A549 (cell line): ENCODE data around the gene KCNQ2. TPM values are rescaled to one million over a fixed set of nuclear protein-coding genes. Genes with fewer than 3 reads are reported as not detected.

Experiments used
- ATAC-seq, 2 experiments: fragments of 200-7000 bp in 1 of 2; fragments of >200 bp in 1 of 2; cut with Nextera tagmentation in 1 of 2; cut with Tn5 transposase in 1 of 2; 3 replicates each; pipeline versions ENCODE4 v1.8.0 to v1.9.1; 2018 to 2020; ENCODE audit warnings: mild to moderate bottlenecking in 1 of 2, moderate library complexity in 1 of 2
- CTCF ChIA-PET: fragments of 300-600 bp; sonication (Branson Sonifier 250); formaldehyde crosslinking; extraction: SDS; loops from one replicate; lab custom pipeline; 2021; ENCODE audit warnings: antibody characterized with exemption, inconsistent platforms; lab: Yijun Ruan, JAX
- POLR2A ChIA-PET: fragments of 350-600 bp; formaldehyde crosslinking; extraction: SDS; loops from one replicate; lab custom pipeline; 2021; ENCODE audit warnings: antibody characterized with exemption, inconsistent platforms; lab: Yijun Ruan, JAX
- DNase-seq, 2 experiments: peaks; one replicate each; pipeline versions ENCODE4 v3.0.0 to v3.0.0-alpha.2; 2011 to 2016; ENCODE audit warnings: low read depth in 1 of 2, low spot score in 1 of 2
- FAIRE-seq: peaks from 2 replicates; lab custom pipeline; 2011; peaks lifted over from hg19 to GRCh38; lab: Jason Lieb, UNC
- H3K27ac ChIP-seq, 2 experiments: fragments of >200 bp; sonication (Bioruptor Twin); formaldehyde crosslinking; 3 replicates each; pipeline ENCODE4 v1.5.1; 2016 to 2017
- H3K4me1 ChIP-seq: fragments of >200 bp; sonication (Bioruptor Twin); formaldehyde crosslinking; 3 replicates; pipeline ENCODE4 v1.6.1; 2016
- H3K4me2 ChIP-seq: fragments of >200 bp; sonication (Bioruptor Twin); formaldehyde crosslinking; 3 replicates; pipeline ENCODE4 v1.6.1; 2016
- H3K4me3 ChIP-seq: fragments of >200 bp; sonication (Bioruptor Twin); formaldehyde crosslinking; 3 replicates; pipeline ENCODE4 v1.5.1; 2016
- H3K9me3 ChIP-seq: fragments of >200 bp; sonication (Bioruptor Twin); formaldehyde crosslinking; 3 replicates; pipeline ENCODE4 v1.6.1; 2016
- ATOH8 ChIP-seq: fragments of 250-450 bp; sonication (Bioruptor Pico); IDR thresholded peaks from 2 replicates; pipeline ENCODE4 v1.5.0; 2020; ENCODE audit warnings: low read depth, mild to moderate bottlenecking, moderate library complexity
- CHD4 ChIP-seq: fragments of 200-600 bp; sonication (generic); IDR thresholded peaks from 2 replicates; pipeline ENCODE4 v1.6.1; 2016; ENCODE audit warnings: antibody characterized with exemption, mild to moderate bottlenecking, borderline replicate concordance
- E2F6 ChIP-seq: IDR thresholded peaks from 2 replicates; pipeline ENCODE4 v1.6.1; 2012; ENCODE audit warnings: low read depth, borderline replicate concordance
- EHMT2 ChIP-seq: fragments of 200-600 bp; sonication (generic); IDR thresholded peaks from 2 replicates; pipeline ENCODE4 v1.6.1; 2016; ENCODE audit warnings: antibody characterized with exemption, low read depth, mild to moderate bottlenecking, moderate library complexity
- ELK1 ChIP-seq: fragments of 150-350 bp; IDR thresholded peaks from 2 replicates; pipeline ENCODE4 v1.6.1; 2014; ENCODE audit warnings: low read depth, mild to moderate bottlenecking, low read length
- EP300 ChIP-seq, 2 experiments: fragments of >200 bp; sonication (Bioruptor Twin); formaldehyde crosslinking; IDR thresholded peaks; 2 replicates in 1 of 2; 3 replicates in 1 of 2; pipeline ENCODE4 v1.6.1; 2016 to 2017
- ESRRA ChIP-seq: fragments of 150-350 bp; IDR thresholded peaks from 2 replicates; pipeline ENCODE4 v1.6.1; 2014; ENCODE audit warnings: mild to moderate bottlenecking, low read length, borderline replicate concordance
- FOSL2 ChIP-seq, 2 experiments: fragments of 450-650 bp in 1 of 2; fragments of >200 bp in 1 of 2; sonication (Bioruptor Twin) in 1 of 2; formaldehyde crosslinking; IDR thresholded peaks; 2 replicates each; pipeline versions ENCODE4 v1.5.0 to v1.6.1; 2016 to 2020; ENCODE audit warnings: mild to moderate bottlenecking in 1 of 2, moderate library complexity in 1 of 2
- GATA3 ChIP-seq: IDR thresholded peaks from 2 replicates; pipeline ENCODE4 v1.6.1; 2012; ENCODE audit warnings: borderline replicate concordance
- HDAC2 ChIP-seq: fragments of 200-600 bp; sonication (generic); IDR thresholded peaks from 2 replicates; pipeline ENCODE4 v1.6.1; 2016
- HES2 ChIP-seq: fragments of >200 bp; sonication (Bioruptor Twin); formaldehyde crosslinking; IDR thresholded peaks from 2 replicates; pipeline ENCODE4 v1.6.1; 2016
- HEYL ChIP-seq: fragments of 250-450 bp; sonication (Bioruptor Pico); IDR thresholded peaks from 2 replicates; pipeline ENCODE4 v1.8.0; 2021; ENCODE audit warnings: mild to moderate bottlenecking, moderate library complexity
- HMGXB4 ChIP-seq: fragments of 250-450 bp; sonication (Bioruptor Pico); IDR thresholded peaks from 2 replicates; pipeline ENCODE4 v1.5.0; 2021; ENCODE audit warnings: mild to moderate bottlenecking, moderate library complexity, borderline replicate concordance
- HOXA7 ChIP-seq: fragments of 250-450 bp; sonication (Bioruptor Pico); IDR thresholded peaks from 2 replicates; pipeline ENCODE4 v1.5.0; 2020; ENCODE audit warnings: mild to moderate bottlenecking, moderate library complexity
- JUN ChIP-seq, 2 experiments: fragments of >200 bp; sonication (Bioruptor Twin); formaldehyde crosslinking; IDR thresholded peaks; 2 replicates in 1 of 2; 3 replicates in 1 of 2; pipeline ENCODE4 v1.6.1; 2016 to 2017
- JUNB ChIP-seq: fragments of >200 bp; sonication (Bioruptor Twin); formaldehyde crosslinking; IDR thresholded peaks from 2 replicates; pipeline ENCODE4 v1.6.1; 2016
- MAZ ChIP-seq: fragments of 150-350 bp; IDR thresholded peaks from 2 replicates; pipeline ENCODE4 v1.6.1; 2014; ENCODE audit warnings: antibody characterized with exemption, low read depth, low read length, borderline replicate concordance
- MYC ChIP-seq: IDR thresholded peaks from 2 replicates; pipeline ENCODE4 v1.6.1; 2012; ENCODE audit warnings: mild to moderate bottlenecking, inconsistent platforms, low read length, improper control_type of control experiment, borderline replicate concordance
- NFE2L2 ChIP-seq: fragments of 150-350 bp; conservative IDR thresholded peaks from 2 replicates; pipeline ENCODE4 v1.6.1; 2014; ENCODE audit warnings: low read length
- PHF8 ChIP-seq: fragments of 200-600 bp; sonication (generic); IDR thresholded peaks from 2 replicates; pipeline ENCODE4 v1.6.1; 2016; ENCODE audit warnings: low read depth, mild to moderate bottlenecking, antibody characterized with exemption, moderate library complexity, borderline replicate concordance
- RARB ChIP-seq: fragments of 250-450 bp; sonication (Bioruptor Pico); IDR thresholded peaks from 2 replicates; pipeline ENCODE4 v1.8.0; 2021; ENCODE audit warnings: mild to moderate bottlenecking, moderate library complexity
- RFX5 ChIP-seq: fragments of 450-650 bp; IDR thresholded peaks from 2 replicates; pipeline ENCODE4 v1.7.1; 2014; ENCODE audit warnings: antibody characterized with exemption, mild to moderate bottlenecking, moderate library complexity
- SMC3 ChIP-seq: fragments of >200 bp; sonication (Bioruptor Twin); formaldehyde crosslinking; IDR thresholded peaks from 3 replicates; pipeline ENCODE4 v1.6.1; 2018; ENCODE audit warnings: inconsistent platforms
- TP53 ChIP-seq: fragments of 250-450 bp; sonication (Bioruptor Pico); IDR thresholded peaks from 2 replicates; pipeline ENCODE4 v1.5.0; 2021; ENCODE audit warnings: mild to moderate bottlenecking, moderate library complexity
- USF2 ChIP-seq: fragments of 450-650 bp; IDR thresholded peaks from 2 replicates; pipeline ENCODE4 v1.6.1; 2014; ENCODE audit warnings: antibody characterized with exemption
- ZC3H11A ChIP-seq: fragments of 450-650 bp; IDR thresholded peaks from 2 replicates; pipeline ENCODE4 v1.6.1; 2014; ENCODE audit warnings: antibody characterized with exemption, mild to moderate bottlenecking
- WGBS: methylation state at CpG from one replicate; pipeline ENCODE4 v1.1.6; 2017; ENCODE audit errors: missing lambda C conversion rate; 5-methylcytosine and 5-hydroxymethylcytosine counted together
- polyA plus RNA-seq, 4 experiments: library from polyadenylated mRNA; depleted of rRNA in 3 of 4; stranded (reverse); fragments of >200 nt; fragmentation: RNase III in 1 of 4; extraction: RNeasy Plus Mini Kit Qiagen cat#74134 plus additional on column Dnase treatment in 1 of 4; gene quantifications; 2 replicates in 3 of 4; 3 replicates in 1 of 4; pipeline ENCODE4 v1.2.3, GENCODE V29; 2011 to 2017

KCNQ2 gene
- polyA plus RNA-seq, 2 of the 4 experiments (the other 2 are of a cell fraction) = 0.14 to 0.36 TPM

- 58% methylated on average over 18 of the region's 18 CpGs for WGBS
- H3K4me1 ChIP-seq = no peaks in the 10 kb centered on the region
- DNase-seq (no peak), FAIRE-seq (no peak), ATAC-seq (no peak)
- ChIA-PET CTCF (no interaction called here), POLR2A (no interaction called here)
- no peak overlapping the region for H3K27ac ChIP-seq
- TF ChIP-seq JUNB (no peak), ESRRA (no peak), HES2 (no peak), HOXA7 (no peak), HMGXB4 (CRISPR knock-in tag) (no peak), SMC3 (no peak), NFE2L2 (no peak), EP300 (IDR thresholded peaks at IDR 0.05) (no peak), GATA3 (no peak), CHD4 (no peak), ZC3H11A (no peak), HEYL (no peak), RFX5 (no peak)
- no peak overlapping the region for H3K4me3 ChIP-seq
- peaks cover 48% of the 10 kb centered on the region for H3K9me3 ChIP-seq
- H3K4me2 ChIP-seq = no peak overlapping the region
Measured at GRCh38 chr20:63387917-63388316, 84.5 kb downstream of the KCNQ2 start.

GRCh38 chr20:63387393-63387792, 85.1 kb downstream of the KCNQ2 start:
- ATAC-seq = no peak
- peaks cover 48% of the 10 kb centered on the region for H3K9me3 ChIP-seq
- H3K27ac ChIP-seq = no peak overlapping the region
- H3K4me2 ChIP-seq = no peak overlapping the region
- DNase-seq = no peak
- no peak overlapping the region for H3K4me3 ChIP-seq
- H3K4me1 ChIP-seq = no peaks in the 10 kb centered on the region
- POLR2A ChIA-PET = no interaction called here
- CTCF ChIA-PET = no interaction called here
- TF ChIP-seq EP300 (IDR thresholded peaks at IDR 0.05) (no peak), MYC (no peak), HDAC2 (no peak), ESRRA (no peak), MAZ (no peak), TP53 (no peak), EHMT2 (no peak), CHD4 (no peak), FOSL2 (IDR thresholded peaks at IDR 0.05) (no peak), FOSL2 (CRISPR knock-in tag; IDR thresholded peaks at IDR 0.05) (no peak), JUN (IDR thresholded peaks at IDR 0.05) (no peak), PHF8 (no peak), RARB (CRISPR knock-in tag) (no peak), ATOH8 (no peak), HMGXB4 (CRISPR knock-in tag) (no peak), ELK1 (no peak), USF2 (no peak), JUNB (no peak), RFX5 (no peak), GATA3 (no peak), E2F6 (no peak)
- no peak for FAIRE-seq
- WGBS = 59% methylated on average over 13 of the region's 13 CpGs
